Activated T-helper 1 cell treated with Interleukin-2 at 50 U/mL for 16 hours (primary cell): Measurements from ENCODE around the gene RUBCN.
A peak's percentile ranks its signal among the peaks of the same experiment; 100 is the strongest.

Experiments used
- DNase-seq: peaks from one replicate; pipeline ENCODE4 v3.0.0-alpha.2; 2020; ENCODE audit warnings: low read depth

Gene RUBCN

DNA sequence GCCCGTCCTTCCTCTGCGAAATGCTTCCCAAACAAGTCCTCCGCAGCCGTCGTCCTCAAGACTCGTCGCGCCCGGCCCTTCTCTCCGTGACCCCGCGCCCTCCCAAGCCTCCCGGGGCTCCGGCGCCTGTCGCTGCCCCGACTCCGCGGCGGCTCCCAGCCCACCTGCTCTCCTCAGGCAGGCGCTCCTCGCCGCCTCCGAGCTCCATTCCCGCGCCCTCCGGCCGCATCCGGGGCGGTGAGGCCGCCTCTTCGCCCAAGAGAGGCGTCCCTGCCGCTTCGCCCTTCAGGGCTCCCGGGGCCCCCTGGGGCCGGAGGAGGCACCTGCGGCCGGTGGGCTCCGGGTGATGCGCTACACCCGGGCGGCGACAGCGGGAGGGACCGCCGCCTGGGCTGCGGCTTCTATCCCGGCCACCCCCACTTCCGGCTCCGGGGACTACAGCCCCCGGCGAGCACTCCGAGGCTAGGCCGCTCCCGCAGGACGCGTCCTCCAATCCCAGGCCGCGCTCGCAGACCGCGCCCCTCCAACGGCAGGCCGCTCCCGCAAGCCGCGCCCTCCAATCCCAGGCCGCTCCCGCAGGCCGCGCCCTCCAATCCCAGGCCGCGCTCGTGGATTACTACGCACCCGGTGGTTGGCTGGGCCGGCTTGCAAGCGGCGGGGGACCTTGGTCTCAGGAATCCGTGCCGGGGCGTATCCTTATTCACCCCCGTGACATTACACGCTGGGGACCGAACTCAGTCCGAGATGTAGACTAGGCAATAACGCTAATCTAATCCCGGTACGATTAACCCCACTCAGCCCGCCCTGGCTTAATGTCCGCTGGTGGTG, at the start of gene RUBCN:
TSS of gene RUBCN (minus strand) at position 414 of the 828 bp plus-strand sequence. CDS start at position 229, 185 bp downstream.
- DNase-seq, result peak; percentile 93

DNA sequence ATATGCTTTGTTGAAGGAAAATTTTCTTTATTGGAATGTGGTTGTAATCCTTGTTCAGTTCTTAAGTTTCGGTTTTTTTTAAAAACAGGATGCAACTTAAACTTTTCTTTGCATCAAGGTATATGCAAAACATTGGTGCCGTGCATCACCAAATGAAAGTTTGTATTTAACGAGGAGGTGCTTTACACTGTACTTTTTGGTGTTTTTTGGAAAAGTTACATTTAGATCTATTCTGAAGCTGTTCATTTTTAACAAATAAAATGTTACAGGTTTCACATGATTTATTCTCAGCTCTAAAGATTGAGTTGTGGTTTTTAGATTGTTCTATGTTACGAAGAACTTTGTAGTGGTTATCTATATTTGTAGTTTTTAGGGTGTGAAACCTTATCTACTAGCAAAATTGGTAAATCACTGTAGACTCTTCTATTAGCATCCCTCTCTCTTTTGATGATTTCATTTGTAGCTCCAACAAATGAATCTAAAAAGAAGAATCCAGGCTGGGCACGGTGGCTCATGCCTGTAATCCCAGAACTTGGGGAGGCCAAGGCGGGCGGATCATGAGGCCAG, 47.4 kb upstream of the RUBCN start:
- DNase-seq, result no peak

DNA sequence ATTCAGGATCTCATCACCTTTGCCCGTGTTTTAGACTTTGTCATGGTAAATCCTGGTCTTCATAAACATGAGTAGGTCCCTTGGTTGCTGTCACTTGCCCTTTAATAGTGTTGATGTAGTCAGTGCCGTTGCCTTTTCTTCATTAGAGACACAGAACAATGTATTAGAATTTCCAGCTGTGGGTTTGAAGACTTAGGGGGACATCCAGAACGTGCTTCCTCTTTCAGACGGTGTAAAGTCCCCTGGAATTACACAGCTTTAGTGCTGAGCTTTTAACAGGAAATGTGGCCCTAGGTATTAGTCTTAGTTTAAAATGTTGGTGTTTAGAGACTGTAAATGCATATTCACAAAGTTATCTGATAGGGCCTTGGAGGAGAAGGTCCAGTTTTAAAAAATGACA, 45.5 kb upstream of the RUBCN start:
- DNase-seq, result no peak

DNA sequence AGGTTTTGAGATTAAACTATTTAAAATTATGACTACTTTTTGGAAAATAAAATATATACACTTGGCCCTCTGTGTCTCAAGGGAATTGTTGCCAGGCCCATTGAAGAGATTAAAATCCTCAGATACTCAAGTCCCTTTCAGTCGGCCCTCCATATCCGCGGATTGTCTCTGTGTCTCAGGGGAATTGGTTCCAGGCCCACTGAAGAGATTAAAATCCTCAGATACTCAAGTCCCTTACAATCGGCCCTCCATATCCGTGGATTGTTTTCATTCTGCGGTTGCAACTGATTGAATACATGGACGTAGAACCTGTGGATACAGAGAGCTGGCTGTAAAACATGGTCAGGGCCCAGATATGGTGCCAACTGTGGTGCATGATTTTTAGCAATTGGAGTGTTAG, 38.6 kb upstream of the RUBCN start:
- no peak for DNase-seq

DNA sequence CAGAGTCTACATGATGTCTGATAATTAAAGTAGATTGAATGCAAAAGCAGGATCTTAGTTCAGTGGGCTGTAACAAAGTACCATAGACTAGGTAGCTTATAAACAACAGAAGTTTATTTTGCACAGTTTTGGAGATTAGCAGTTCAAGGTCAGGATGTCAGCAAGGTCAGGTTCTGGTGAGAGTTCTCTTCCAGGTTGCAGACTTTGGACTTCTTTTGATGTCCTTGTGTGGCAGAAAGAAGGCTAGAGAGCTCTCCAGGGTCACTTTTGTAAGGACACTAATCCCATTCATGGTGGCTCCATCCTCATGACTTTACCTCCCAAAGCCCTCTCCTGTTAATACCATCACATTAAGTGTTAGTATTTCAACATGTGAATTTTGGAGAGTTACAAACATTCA, 25.1 kb upstream of the RUBCN start:
- no peak for DNase-seq

DNA sequence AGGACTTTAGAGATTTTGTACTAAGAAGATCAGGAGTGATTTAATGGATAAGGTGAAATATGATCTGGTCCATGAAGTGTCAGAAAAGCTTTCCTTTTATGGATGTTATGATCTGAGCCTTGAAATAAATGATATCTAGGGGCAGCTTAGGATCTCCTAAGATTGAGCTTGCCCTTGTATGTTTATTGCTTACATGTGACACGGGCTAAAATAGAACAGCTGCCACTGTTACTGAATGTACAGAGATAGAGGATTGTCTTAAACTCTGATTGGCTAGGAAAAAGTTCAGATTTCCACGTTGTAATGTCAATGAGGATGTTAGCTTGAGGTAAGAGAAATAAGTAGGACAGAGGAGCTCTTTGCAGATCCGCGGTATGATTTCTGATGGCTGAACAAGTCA, 21.8 kb upstream of the RUBCN start:
- DNase-seq, result no peak

DNA sequence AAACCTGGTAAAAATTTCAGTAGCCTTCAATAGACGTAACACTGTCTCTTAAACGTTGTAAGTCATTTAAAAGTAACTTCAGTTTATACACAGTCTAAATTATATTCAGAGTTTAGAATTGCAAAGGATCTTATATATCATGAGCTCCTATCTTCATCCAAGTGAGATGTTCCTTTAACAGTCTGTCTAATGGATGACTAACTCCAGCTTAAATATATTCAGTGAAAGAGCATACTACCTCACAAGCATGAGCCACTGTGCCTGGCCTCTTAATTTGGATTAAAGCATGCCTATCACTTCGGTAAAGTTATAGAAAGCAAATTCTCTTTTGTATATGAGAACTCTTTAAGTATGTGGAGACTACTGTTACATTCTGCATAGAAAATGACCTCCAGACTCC, 20.0 kb upstream of the RUBCN start:
- DNase-seq, result no peak

DNA sequence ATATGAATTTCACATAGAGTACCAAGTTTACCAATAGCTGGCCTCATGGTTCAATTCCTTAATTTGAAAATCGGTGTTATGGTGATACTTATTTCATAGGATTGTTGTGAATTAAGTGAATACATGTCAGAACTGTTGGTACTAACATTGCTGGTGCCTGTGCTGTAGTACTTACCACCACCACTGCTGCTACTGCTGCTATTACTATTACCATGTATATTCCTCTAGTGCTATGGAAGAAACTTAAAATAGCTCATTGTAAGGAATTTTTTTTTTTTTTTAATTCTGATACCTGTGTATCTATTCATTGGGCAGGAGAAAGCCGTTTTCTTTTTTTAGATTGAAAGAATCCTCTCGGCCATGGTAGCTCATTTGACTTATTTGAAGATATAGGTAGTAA, 16.6 kb upstream of the RUBCN start:
- DNase-seq, result no peak

DNA sequence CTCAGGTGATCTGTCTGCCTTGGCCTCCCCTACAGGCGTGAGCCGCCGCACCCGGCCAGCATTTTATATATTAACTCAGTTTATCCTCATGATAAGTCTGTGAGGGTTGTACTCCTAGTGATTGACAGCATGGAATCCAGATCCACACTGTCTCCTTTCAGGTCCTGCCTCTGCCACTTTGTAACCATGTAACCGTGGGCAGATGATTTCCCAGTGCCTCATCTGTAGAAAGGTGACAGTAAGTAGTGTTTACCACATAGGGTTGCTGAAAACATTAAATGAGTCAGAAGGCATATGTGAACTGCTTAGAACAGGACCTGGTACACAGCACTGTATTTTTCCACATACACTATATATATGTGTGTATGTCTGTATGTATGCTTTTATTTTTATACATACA, 15.4 kb upstream of the RUBCN start:
- no peak for DNase-seq

DNA sequence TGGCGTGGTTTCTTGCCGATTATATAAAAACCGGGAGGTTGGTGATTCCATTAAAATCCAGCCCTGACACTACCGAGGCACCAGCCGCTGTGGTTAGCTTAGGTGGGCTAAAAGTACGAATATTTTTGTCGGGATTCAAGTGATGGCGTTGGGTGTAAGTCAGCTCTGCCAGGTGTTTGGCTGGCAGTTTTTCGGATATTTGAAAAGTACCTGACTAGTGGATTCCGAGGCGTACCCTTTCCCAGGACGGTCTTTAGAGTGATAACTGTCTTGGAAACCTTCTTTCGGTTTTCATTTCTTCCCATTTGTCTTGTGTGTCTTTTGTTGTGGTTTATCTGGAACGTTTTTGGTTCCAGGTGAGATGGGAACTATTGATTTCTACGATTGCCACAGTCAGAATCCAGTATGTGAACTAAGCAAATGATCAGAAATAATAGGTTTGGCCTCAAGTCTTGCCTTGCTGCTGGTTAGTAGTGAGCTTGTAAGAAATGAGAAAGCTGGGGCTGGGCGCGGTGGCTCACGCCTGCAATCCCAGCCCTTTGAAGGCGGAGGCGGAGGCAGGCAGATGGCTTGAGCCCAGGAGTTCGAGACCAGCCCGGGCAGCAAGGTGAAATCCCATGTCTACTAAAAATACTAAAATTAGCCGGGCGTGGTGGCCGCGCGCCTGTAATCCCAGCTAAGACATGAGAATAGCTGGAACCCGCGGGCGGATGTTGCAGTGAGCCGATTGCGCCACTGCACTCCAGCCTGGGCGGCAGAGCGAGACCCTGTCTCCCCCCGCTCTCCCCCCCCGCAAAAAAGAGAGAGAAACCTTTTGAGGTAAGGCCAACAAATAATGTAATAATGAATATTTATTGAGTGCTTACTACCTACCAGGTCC, 14.4 kb upstream of the RUBCN start:
- no peak for DNase-seq

DNA sequence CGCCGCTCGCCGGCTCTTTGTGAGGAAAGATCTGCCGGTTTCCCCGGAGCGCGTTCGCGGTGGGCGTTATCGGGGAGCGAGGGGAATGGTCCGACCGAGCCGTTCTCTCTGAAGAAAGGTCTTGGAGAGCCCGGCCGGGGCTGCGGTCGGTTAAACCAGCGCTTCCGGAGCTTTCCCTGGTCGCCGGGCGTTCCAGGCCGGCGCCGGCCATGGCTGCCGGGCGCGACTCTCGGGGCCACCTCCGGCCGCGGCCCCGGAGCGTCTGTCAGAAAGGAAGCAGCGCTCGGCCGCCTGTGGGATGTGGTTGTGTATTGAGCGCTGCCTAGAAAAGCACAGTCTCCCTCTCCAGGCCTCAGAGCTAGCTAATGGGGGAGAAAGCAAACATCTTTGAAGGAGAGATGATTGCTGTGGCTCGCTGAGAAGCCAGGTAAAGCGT, 13.7 kb upstream of the RUBCN start:
- peak; percentile 46 for DNase-seq

DNA sequence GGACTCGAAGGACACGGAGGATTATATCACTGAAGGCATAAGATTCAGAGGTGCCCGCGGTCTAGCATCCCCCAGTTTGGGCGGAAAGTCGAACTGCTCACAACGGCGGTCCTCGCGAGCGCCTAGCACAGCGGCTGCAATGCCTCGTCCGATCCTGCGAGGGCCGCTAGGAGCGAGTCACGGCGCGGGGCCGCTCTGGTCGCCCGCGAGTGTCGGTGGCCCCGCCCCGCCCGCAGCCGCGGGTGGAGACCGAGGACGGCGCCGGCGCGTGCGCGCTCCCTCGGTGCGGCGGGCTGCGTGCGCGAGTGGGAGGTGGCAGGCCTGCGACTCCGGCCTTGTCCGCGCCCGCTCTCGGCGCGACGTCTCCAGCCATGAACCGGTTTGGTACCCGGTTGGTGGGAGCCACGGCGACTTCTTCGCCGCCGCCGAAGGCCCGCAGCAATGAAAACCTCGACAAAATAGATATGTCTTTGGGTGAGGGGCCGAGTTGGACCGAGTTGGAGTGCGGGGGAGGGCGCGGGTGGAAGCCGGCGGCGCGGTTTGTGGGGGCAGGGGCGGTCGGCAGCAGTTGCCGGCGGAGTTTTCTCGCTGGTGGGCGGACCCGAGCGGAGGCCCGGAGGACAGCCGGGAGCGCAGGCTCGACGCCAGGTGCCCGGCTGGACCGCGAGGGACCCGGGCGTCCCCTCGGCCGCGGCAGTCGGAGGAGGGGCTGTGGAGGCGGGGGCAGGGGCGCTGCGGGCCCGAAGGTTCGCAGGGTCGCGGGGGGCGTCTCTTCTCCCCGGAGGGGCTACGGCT, 13.1 kb upstream of the RUBCN start, which contains the start of gene FYTTD1:
TSS of gene FYTTD1 (plus strand) at position 283 of the 795 bp plus-strand sequence. CDS start at position 372, 89 bp downstream.
- peak; percentile 88 for DNase-seq

DNA sequence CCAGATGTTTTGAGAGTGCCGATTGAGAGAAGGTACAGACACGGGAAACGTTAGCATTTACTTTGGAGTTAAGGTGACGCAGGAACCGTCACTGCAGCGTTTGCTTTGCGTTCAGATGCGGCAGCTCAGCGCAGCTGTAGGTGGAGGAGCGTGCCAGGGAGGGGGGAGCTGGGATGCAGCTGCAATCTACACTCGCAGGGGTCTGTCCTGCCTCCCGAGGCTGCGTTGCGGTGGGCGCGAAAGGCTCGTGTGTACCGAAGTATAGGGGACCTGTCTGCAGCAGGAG, 12.6 kb upstream of the RUBCN start:
- DNase-seq, result peak; percentile 47

DNA sequence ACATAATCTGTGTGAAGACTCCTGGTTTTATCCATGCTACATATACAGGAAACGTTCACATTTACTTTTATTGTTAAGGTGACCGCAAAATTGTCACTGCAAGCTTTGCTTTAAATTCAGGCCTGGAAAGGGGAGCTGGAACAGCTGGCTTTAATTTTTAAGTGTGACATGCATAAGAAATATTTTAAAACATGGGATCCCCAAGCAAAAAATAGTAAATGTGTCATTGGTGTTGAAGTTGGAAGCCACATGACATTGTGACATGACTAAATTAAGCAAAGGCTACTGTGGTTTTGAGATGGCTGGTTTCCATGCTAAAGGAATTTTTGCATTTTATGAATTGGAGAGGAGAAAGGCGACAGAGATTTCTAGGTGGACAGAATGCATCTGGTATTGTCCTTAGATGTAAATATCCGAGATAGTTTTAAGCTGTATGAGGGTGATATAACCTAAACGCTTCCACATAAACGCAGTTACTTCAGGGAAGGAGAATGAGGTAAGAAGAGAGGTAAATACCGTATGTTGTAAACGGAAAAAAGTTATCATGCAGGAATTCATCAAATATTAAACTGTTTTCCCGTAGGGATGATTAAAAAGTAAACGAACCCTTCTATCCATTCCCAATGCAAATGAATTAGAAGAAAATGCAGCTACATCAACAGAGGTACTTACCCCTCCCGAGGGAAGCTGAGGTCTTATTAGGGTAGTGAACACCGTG, 12.1 kb upstream of the RUBCN start:
- no peak for DNase-seq

DNA sequence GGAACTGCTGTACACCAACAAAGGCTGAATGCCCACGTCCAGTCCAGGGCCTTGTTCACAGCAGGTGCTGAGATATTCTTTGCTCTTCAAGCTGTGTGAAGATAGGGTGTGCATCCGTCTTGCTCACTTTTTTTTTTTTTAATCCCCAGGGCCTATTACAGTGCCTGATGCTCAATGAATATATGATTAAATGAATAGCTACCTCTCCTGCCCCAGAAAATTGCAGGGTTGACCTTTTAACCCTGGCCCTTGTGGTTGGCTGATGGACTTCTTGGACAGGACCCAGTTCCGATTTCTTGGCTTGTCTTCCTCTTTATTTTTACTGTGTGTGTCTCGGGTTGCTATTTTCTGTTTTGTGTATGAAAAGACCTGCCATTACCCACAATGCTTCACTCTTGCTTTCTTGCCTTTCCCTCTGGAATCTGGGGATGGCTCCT, 10.1 kb upstream of the RUBCN start:
- no peak for DNase-seq

DNA sequence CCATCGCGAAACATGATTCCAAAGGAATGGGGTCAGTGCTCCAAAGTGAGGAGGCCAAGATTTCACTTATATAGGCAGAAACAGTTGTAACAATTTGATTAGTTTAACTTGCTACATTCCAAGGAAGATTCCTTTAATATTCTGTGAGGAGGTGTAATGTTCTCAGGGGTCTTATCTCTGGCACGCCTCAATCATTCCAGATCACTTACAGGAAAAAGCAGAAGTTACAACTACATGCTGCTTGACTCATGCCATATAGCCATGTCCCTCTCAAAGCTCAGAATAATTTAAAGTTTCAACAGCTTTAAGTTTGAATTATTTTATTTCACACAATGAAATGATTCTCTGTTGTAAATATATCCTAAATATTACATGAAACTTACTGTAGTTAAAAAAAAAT, 9.5 kb upstream of the RUBCN start:
- DNase-seq, result no peak

DNA sequence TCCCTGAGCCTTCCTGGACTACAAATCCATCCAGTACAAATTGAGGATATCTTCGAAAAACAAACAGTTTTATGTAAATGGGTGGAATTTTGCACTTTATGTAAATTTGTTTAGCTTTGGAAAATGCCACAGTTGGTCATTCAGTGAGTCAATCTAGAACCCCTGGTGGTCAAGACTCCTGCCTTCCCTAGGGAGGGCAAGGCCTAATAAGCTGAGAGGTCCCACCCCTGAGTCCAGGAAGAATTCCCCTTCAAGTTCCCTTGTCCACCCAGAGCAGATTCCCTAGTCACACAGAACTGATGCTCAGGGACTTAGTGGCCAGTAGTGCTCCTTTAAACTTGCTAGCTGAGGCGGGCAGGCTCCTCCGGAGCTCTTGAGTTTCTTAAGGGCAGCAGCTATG, 6.1 kb upstream of the RUBCN start:
- no peak for DNase-seq

DNA sequence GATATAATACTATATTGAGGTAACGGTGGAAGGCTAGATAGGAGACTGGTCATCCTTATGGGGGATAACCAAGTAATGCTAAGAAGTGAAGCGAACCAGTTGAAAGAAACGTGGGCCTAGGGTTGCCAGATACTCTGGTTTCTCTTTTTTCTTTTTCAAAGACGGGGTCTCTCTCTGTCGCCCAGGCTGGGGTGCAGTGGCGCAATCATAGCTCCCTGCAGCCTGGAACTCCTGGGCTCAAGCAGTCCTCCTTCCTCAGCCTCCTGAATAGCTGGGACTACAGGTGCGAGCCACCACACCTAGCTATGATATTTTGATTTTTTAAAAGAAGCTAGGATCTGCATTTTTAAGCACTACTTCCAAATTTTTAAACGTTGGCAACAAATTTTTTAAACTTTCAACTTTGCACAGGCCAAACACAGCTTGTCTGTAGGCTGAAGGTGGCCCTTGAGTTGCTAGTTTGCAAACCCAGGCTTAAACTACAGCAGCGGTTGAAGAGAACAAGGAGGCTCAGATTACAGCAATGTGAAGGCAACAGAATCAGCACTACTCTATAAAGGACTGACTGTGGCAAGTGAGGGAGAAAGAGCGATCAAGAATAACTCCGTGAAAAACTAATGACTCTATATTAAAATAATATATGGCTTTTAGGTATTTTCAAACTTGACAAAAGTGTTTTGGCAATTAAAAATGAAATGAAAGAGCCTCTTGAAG, 1.2 kb upstream of the RUBCN start:
- no peak for DNase-seq

DNA sequence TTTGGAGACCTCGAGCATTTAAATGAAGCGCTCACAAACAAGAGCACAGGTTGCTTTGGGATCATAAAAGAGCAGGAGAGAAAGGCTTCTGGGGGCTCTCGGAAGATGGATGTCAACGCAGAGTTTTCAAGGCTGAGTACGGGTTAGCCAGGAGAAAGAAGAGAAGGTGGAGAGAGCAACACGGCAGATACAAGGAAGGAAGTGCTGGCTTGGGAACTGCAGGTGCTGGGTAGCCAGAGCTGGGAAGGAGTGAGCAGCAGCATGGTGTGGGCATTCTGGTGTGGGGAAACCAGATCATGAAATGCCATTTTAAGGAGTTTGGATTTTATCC, 580 bp upstream of the RUBCN start:
- no peak for DNase-seq

DNA sequence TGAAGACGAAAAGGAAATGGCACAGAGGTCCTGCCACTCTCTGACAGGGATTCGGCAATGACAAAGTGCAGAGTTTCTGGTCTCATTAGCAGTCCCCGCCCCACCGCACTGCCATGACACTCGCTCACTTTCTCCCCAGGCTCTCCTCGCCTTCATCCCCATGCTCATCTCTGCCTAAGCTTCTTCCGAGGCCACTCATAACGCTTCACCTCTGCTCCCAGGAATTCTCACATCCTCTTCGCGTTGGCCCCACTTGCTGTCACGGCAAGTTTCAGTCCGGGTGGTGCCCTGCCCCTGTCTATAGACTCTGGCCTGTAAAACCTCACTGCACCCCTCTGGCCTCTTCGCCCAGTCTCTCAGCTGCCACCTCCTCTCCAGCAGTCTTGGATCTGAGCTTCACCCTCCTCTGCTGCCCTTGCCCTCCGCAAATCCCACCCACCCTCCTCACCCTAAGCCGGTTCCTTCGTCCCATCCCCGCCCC, 654 bp downstream of the RUBCN start:
- peak; percentile 24 for DNase-seq
